K562 (cell line): ENCODE results near the gene RHBDL3. TPM values are rescaled to one million over a fixed set of nuclear protein-coding genes. Genes with fewer than 3 reads are reported as not detected.

Experiments
- ATAC-seq: fragments of 200-7000 bp; cut with Tn5 transposase; 3 replicates; pipeline ENCODE4 v1.9.1; 2020; ENCODE audit warnings: moderate library complexity
- BruUV-seq: library from RNA; stranded (reverse); fragments of 400-500 nt; replicated peaks from 2 replicates; lab custom pipeline; 2021; lab: Mats Ljungman, UMichigan
- CTCF ChIA-PET: fragments of 300-600 bp; formaldehyde crosslinking; extraction: SDS; loops from one replicate; lab custom pipeline; 2021; ENCODE audit warnings: low intra/inter-chr PET ratio; lab: Yijun Ruan, JAX
- POLR2A ChIA-PET: fragments of 300-600, 350-650 bp; sonication (Branson Sonifier 250); formaldehyde crosslinking; extraction: SDS; loops from one replicate; lab custom pipeline; 2021; ENCODE audit warnings: antibody characterized with exemption, inconsistent platforms; lab: Yijun Ruan, JAX
- DNase-seq, 4 experiments: peaks; one replicate each; pipeline versions ENCODE4 v3.0.0 to v3.0.0-alpha.2; 2011 to 2018; ENCODE audit warnings: low spot score in 3 of 4, mixed read lengths in 3 of 4; ENCODE audit errors: extremely low read depth in 1 of 4
- FAIRE-seq: peaks from 2 replicates; lab custom pipeline; 2011; peaks lifted over from hg19 to GRCh38; lab: Jason Lieb, UNC
- H2AFZ ChIP-seq: 2 replicates; pipeline ENCODE4 v1.6.0; 2011; ENCODE audit warnings: low read depth, low read length, control low read depth, inconsistent platforms
- H3K27ac ChIP-seq: fragments of 200-600 bp; 3 replicates; pipeline ENCODE4 v1.8.0; 2011; ENCODE audit warnings: low read depth, mild to moderate bottlenecking, control low read depth, inconsistent platforms, low read length, moderate library complexity, mixed read lengths; ENCODE audit errors: extremely low read depth
- H3K27me3 ChIP-seq, 2 experiments: fragments of 300-600 bp in 1 of 2; 2 replicates in 1 of 2; 3 replicates in 1 of 2; pipeline versions ENCODE4 v1.6.0 to v1.8.0; 2011; ENCODE audit warnings: inconsistent platforms in 2 of 2, low read length in 2 of 2, mild to moderate bottlenecking in 1 of 2, mixed read lengths in 1 of 2, moderate library complexity in 1 of 2; ENCODE audit not compliant: control insufficient read depth in 2 of 2, insufficient read depth in 2 of 2
- H3K36me3 ChIP-seq: fragments of 300-600 bp; 3 replicates; pipeline ENCODE4 v1.8.0; 2011; ENCODE audit warnings: mild to moderate bottlenecking, low read length, inconsistent platforms; ENCODE audit not compliant: control insufficient read depth, insufficient read depth
- H3K4me1 ChIP-seq, 2 experiments: fragments of 200-600 bp in 1 of 2; replicated peaks in 1 of 2; 2 replicates in 1 of 2; 3 replicates in 1 of 2; pipeline versions ENCODE4 v1.5.1 to v1.8.0; 2011; ENCODE audit warnings: inconsistent platforms in 2 of 2, low read length in 2 of 2, mild to moderate bottlenecking in 1 of 2, mixed read lengths in 1 of 2, moderate library complexity in 1 of 2; ENCODE audit not compliant: control insufficient read depth in 2 of 2, insufficient read depth in 2 of 2
- H3K4me2 ChIP-seq: 2 replicates; pipeline ENCODE4 v1.6.1; 2011; ENCODE audit warnings: low read length, control low read depth, inconsistent platforms, mixed read lengths; ENCODE audit not compliant: insufficient read depth
- H3K4me3 ChIP-seq: fragments of 200-600 bp; sonication (generic), shearing (Covaris generic); 2 replicates; pipeline ENCODE4 v1.5.1; 2016; ENCODE audit warnings: control low read depth, inconsistent platforms
- H3K79me2 ChIP-seq: fragments of 200-600 bp; 3 replicates; pipeline ENCODE4 v1.8.0; 2011; ENCODE audit warnings: low read length, inconsistent platforms; ENCODE audit not compliant: control insufficient read depth, insufficient read depth
- H3K9ac ChIP-seq, 2 experiments: 2 replicates each; pipeline versions ENCODE4 v1.6.0 to v1.6.1; 2011; ENCODE audit warnings: low read depth in 2 of 2, low read length in 2 of 2, control low read depth in 1 of 2, inconsistent platforms in 1 of 2, mild to moderate bottlenecking in 1 of 2, mixed read lengths in 1 of 2; ENCODE audit not compliant: insufficient read depth in 1 of 2
- H3K9me1 ChIP-seq: one replicate; pipeline ENCODE4 v1.6.0; 2011; ENCODE audit warnings: inconsistent platforms, mild to moderate bottlenecking, low read length, moderate library complexity; ENCODE audit not compliant: control insufficient read depth, insufficient read depth
- H3K9me3 ChIP-seq: replicated peaks from 2 replicates; pipeline ENCODE4 v1.5.1; 2011; ENCODE audit warnings: low read depth, low read length, inconsistent platforms; ENCODE audit not compliant: control insufficient read depth, insufficient read depth
- H4K20me1 ChIP-seq: replicated peaks from 2 replicates; pipeline ENCODE4 v1.6.1; 2011; ENCODE audit warnings: low read length, inconsistent platforms, mixed read lengths; ENCODE audit not compliant: control insufficient read depth, insufficient read depth
- CHD2 ChIP-seq: IDR thresholded peaks from 2 replicates; pipeline ENCODE4 v1.6.1; 2011; ENCODE audit warnings: low read depth, low read length
- CSDE1 ChIP-seq, 2 experiments: fragments of 450-650 bp; IDR thresholded peaks; 2 replicates each; pipeline ENCODE4 v1.6.1; 2016; ENCODE audit warnings: mild to moderate bottlenecking in 1 of 2
- ELF2 ChIP-seq: fragments of 250-450 bp; sonication (Bioruptor Pico); IDR thresholded peaks from 2 replicates; pipeline ENCODE4 v1.5.0; 2021; ENCODE audit warnings: mild to moderate bottlenecking
- EP300 ChIP-seq: IDR thresholded peaks from 2 replicates; pipeline ENCODE4 v1.6.1; 2012; ENCODE audit warnings: low read length, improper control_type of control experiment
- FIP1L1 ChIP-seq: fragments of 200-400 bp; formaldehyde crosslinking; IDR thresholded peaks from 2 replicates; pipeline ENCODE4 v1.6.1; 2018; ENCODE audit warnings: mild to moderate bottlenecking, low read depth, low read length; ENCODE audit not compliant: poor library complexity, severe bottlenecking
- MCM7 ChIP-seq, 2 experiments: fragments of 450-650 bp; IDR thresholded peaks; 2 replicates each; pipeline ENCODE4 v1.6.1; 2016 to 2018
- POLR2AphosphoS5 ChIP-seq: IDR thresholded peaks from 2 replicates; pipeline ENCODE4 v1.6.1; 2011; ENCODE audit warnings: mild to moderate bottlenecking, low read depth, low read length, moderate library complexity; ENCODE audit not compliant: control insufficient read depth, insufficient read depth
- XRCC5 ChIP-seq: fragments of 200-400 bp; formaldehyde crosslinking; IDR thresholded peaks from 2 replicates; pipeline ENCODE4 v1.6.1; 2017; ENCODE audit warnings: low read depth, mild to moderate bottlenecking, low read length
- YBX1 ChIP-seq: fragments of 450-650 bp; IDR thresholded peaks from 2 replicates; pipeline ENCODE4 v1.7.1; 2016; ENCODE audit warnings: mild to moderate bottlenecking
- ZNF124 ChIP-seq: sonication (generic); formaldehyde crosslinking; IDR thresholded peaks from 2 replicates; pipeline ENCODE4 v1.8.1; 2022; ENCODE audit warnings: missing genetic modification reagents
- WGBS: fragments of 100-300 bp; shearing (Covaris generic); methylation state at CpG from one replicate; pipeline ENCODE4 v1.1.6; 2016; ENCODE audit warnings: low coverage, mixed read lengths; ENCODE audit not compliant: insufficient coverage; ENCODE audit errors: missing lambda C conversion rate; 5-methylcytosine and 5-hydroxymethylcytosine counted together
- in situ Hi-C: fragments of 300-500 bp; cut with MboI; formaldehyde crosslinking; loops from 4 replicates; pipeline ENCODE4 v1.15.0; 2018; ENCODE audit warnings: inconsistent platforms, mixed read lengths
- intact Hi-C: fragments of 100-400 bp; cut with micrococcal nuclease; formaldehyde crosslinking; loops from 2 replicates; pipeline ENCODE4 v1.14.2; 2022
- polyA plus RNA-seq, 8 experiments: library from polyadenylated mRNA; depleted of rRNA in 4 of 8; stranded (reverse) in 5 of 8; unstranded in 3 of 8; fragments of >200 nt; fragmentation: Nextera tagmentation in 2 of 8; fragmentation: Illumina TruSeq in 1 of 8; extraction: Ambion mirVana in 2 of 8; extraction: Trizol in 1 of 8; gene quantifications; 2 replicates each; pipeline versions ENCODE4 v1.2.1 to v1.2.3, GENCODE V29; 2011 to 2014; ENCODE audit warnings: inconsistent platforms in 1 of 8, missing spikeins in 1 of 8
- total RNA-seq, 7 experiments: library from RNA; depleted of rRNA in 6 of 7; stranded (reverse); fragments of >200 nt in 6 of 7; fragmentation: Illumina TruSeq in 2 of 7; extraction: Trizol in 2 of 7; gene quantifications; 2 replicates each; pipeline versions ENCODE4 v1.2.1 to v1.2.3, GENCODE V29; 2011 to 2021; ENCODE audit warnings: low replicate concordance in 1 of 7

The RHBDL3 gene
- total and polyA plus RNA-seq, 9 of the 15 experiments (the other 6 are each of a cell fraction or from before 2014, with no cell fraction given) = 0.06 to 0.31 (median 0.09) TPM; not detected in 4

DNA sequence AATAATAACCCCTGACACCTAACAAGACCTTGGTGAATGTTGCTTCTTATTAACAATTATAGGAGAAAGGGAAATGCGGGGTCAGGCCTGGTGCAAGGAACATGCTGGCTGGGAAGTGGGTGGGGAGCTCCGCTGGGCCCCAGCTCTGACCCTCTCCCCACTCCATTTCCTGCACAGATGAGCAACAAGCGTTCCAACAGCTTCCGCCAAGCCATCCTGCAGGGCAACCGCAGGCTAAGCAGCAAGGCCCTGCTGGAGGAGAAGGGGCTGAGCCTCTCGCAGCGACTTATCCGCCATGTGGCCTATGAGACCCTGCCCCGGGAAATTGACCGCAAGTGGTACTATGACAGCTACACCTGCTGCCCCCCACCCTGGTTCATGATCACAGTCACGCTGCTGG lies 23.0 kb downstream of the RHBDL3 start:
- TF ChIP-seq ELF2 (no peak), POLR2AphosphoS5 (no peak), YBX1 (no peak), FIP1L1 (no peak), MCM7 (IDR thresholded peaks at IDR 0.05) (no peak)
- Histone ChIP-seq H3K9me3 (no peaks in the 10 kb centered on the region), H3K4me1 (peaks cover 34 to 45% of the 10 kb centered on the region in 2 experiments), H3K27ac (no peak overlapping the region), H4K20me1 (no peaks in the 10 kb centered on the region), H3K4me3 (no peak overlapping the region), H3K9me1 (no peaks in the 10 kb centered on the region), H3K27me3 (no peaks in the 10 kb centered on the region), H3K36me3 (no peaks in the 10 kb centered on the region; the same call in 2 of the 3 replicates), H3K79me2 (no peaks in the 10 kb centered on the region), H3K4me2 (no peak overlapping the region), H2AFZ (no peak overlapping the region), H3K9ac (no peak overlapping the region)
- BruUV-seq = no TSS peak
- DNase-seq (no peak), FAIRE-seq (no peak), ATAC-seq (no peak)
- ChIA-PET CTCF (no interaction called here), POLR2A (interaction anchor here (1.1 kb wide), 1 partner anchor 15 kb away, joined by 3 read pairs; no protein-coding TSS in a partner anchor)
- WGBS = 95% methylated on average over 5 of the region's 11 CpGs
- intact Hi-C loops (no loop called here), in situ Hi-C loops (no loop called here)

- POLR2A ChIA-PET = no interaction called here
- Histone ChIP-seq H3K27ac (no peak overlapping the region), H3K4me2 (no peak overlapping the region), H3K9me3 (no peaks in the 10 kb centered on the region), H3K9ac (no peak overlapping the region), H4K20me1 (no peaks in the 10 kb centered on the region), H3K79me2 (no peaks in the 10 kb centered on the region), H3K27me3 (no peaks in the 10 kb centered on the region), H3K4me1 (peaks cover 27 to 37% of the 10 kb centered on the region in 2 experiments), H3K36me3 (no peaks in the 10 kb centered on the region; the same call in 2 of the 3 replicates), H3K9me1 (no peaks in the 10 kb centered on the region), H2AFZ (no peak overlapping the region), H3K4me3 (no peak overlapping the region)
- DNase-seq (no peak), FAIRE-seq (no peak), ATAC-seq (no peak)
- no peak for TF ChIP-seq CSDE1 (IDR thresholded peaks at IDR 0.05)
- TF ChIP-seq EP300 = no peak
- no peak for TF ChIP-seq CHD2
- no peak for TF ChIP-seq XRCC5
- TF ChIP-seq ZNF124 = no peak
- no TSS peak for BruUV-seq
- WGBS = 77% methylated on average over 9 of the region's 9 CpGs
- CTCF ChIA-PET = no interaction called here
- in situ Hi-C loops (no loop called here), intact Hi-C loops (no loop called here)
These were observed 23.9 kb downstream of the RHBDL3 start for GRCh38 chr17:32289471-32290070.
